Activated CD8-positive, alpha-beta T cell treated with anti-CD3 and anti-CD28 coated beads, Interleukin-2, amount 10 ng/mL, durations not matched to agents 7 days and 5 days (primary cell): ENCODE results near the gene SPATA6L. TPM values are rescaled to one million over a fixed set of nuclear protein-coding genes. Genes with fewer than 3 reads are reported as not detected.

Source experiments
- total RNA-seq, 2 experiments: library from RNA; stranded (reverse); gene quantifications; one replicate each; pipeline ENCODE4 v1.2.3, GENCODE V29; 2021

Gene SPATA6L
- total RNA-seq, 2 experiments from 2014 or later, result 0.29 to 0.76 TPM

Other genes starting within 250 kb of the SPATA6L start
- under 1 TPM in 1 of 2 experiments, not detected in 1; 0.13 TPM for gene SLC1A1, start 176.0 kb downstream of the SPATA6L start, total RNA-seq
- gene PLPP6, start 4.2 kb downstream of the SPATA6L start, total RNA-seq, result 1 to 10 TPM; 5.2 to 6.0 TPM
- 1 to 10 TPM; 8.0 to 8.9 TPM for gene CDC37L1, start 13.1 kb upstream of the SPATA6L start, total RNA-seq
- 10 to 100 TPM; 34.8 to 35.4 TPM for gene AK3, start 74.7 kb upstream of the SPATA6L start, total RNA-seq
- gene RCL1, start 126.5 kb upstream of the SPATA6L start, total RNA-seq, result 10 to 100 TPM; 16.8 TPM